B cell (primary cell): ENCODE data around the gene FIBP. TPM values are rescaled to one million over a fixed set of nuclear protein-coding genes. Genes with fewer than 3 reads are reported as not detected.

Experiments
- ATAC-seq: fragments of 200-7000 bp; cut with Tn5 transposase; one replicate; pipeline ENCODE4 v1.10.0; 2021; ENCODE audit warnings: low read depth, mild to moderate bottlenecking, moderate number of reproducible peaks, moderate library complexity
- CTCF ChIA-PET: fragments of 350-600 bp; sonication (Branson Sonifier 250); formaldehyde crosslinking; loops from one replicate; lab custom pipeline; 2021; ENCODE audit warnings: antibody characterized with exemption, inconsistent platforms; lab: Charles Lee
- POLR2A ChIA-PET: fragments of 350-600 bp; sonication (Branson Sonifier 250); formaldehyde crosslinking; loops from one replicate; lab custom pipeline; 2021; ENCODE audit warnings: antibody characterized with exemption; lab: Charles Lee
- DNase-seq: peaks from one replicate; pipeline ENCODE4 v3.0.0; 2013
- H2AFZ ChIP-seq: 2 replicates; pipeline ENCODE4 v1.6.1; 2012; ENCODE audit warnings: mild to moderate bottlenecking, low read depth, low read length; ENCODE audit not compliant: insufficient read depth, poor library complexity, severe bottlenecking
- H3K27ac ChIP-seq, 2 donors: 1 replicate in 1 of 2; 2 replicates in 1 of 2; pipeline ENCODE4 v1.5.1; 2012 to 2013; ENCODE audit warnings: low read length in 2 of 2, mild to moderate bottlenecking in 2 of 2, moderate library complexity in 1 of 2
- H3K27me3 ChIP-seq, 4 experiments: fragments of 200-600 bp in 1 of 4; sonication (generic) in 1 of 4; replicated peaks in 1 of 4; 1 replicate in 2 of 4; 2 replicates in 2 of 4; pipeline versions ENCODE4 v1.6.1 to v1.7.0; 2013 to 2016; ENCODE audit warnings: low read length in 3 of 4, mild to moderate bottlenecking in 2 of 4, mixed read lengths in 1 of 4, moderate library complexity in 1 of 4; ENCODE audit not compliant: insufficient read depth in 4 of 4, control insufficient read depth in 3 of 4; ENCODE audit errors: control extremely low read depth in 1 of 4
- H3K36me3 ChIP-seq, 2 experiments: replicated peaks in 1 of 2; 1 replicate in 1 of 2; 2 replicates in 1 of 2; pipeline versions ENCODE4 v1.6.1 to v1.7.1; 2013; ENCODE audit warnings: low read length in 1 of 2; ENCODE audit not compliant: insufficient read depth in 2 of 2, control insufficient read depth in 1 of 2; ENCODE audit errors: control extremely low read depth in 1 of 2, extremely low read depth in 1 of 2
- H3K4me1 ChIP-seq, 2 donors: fragments of 200-600 bp in 1 of 2; sonication (generic) in 1 of 2; 1 replicate in 1 of 2; 2 replicates in 1 of 2; pipeline versions ENCODE4 v1.5.1 to v1.6.1; 2013 to 2017; ENCODE audit warnings: low read length in 2 of 2; ENCODE audit not compliant: control insufficient read depth in 2 of 2, insufficient read depth in 2 of 2
- H3K4me2 ChIP-seq: replicated peaks from 2 replicates; pipeline ENCODE3; 2012; ENCODE audit warnings: mild to moderate bottlenecking, low read depth, low read length; ENCODE audit not compliant: poor library complexity, severe bottlenecking
- H3K4me3 ChIP-seq, 5 experiments: fragments of 200-600 bp in 1 of 5; sonication (generic) in 1 of 5; 1 replicate in 3 of 5; 2 replicates in 2 of 5; pipeline versions ENCODE4 v1.5.1 to v1.7.0; 2011 to 2016; ENCODE audit warnings: low read length in 4 of 5, mild to moderate bottlenecking in 4 of 5, low read depth in 2 of 5, control low read depth in 1 of 5, moderate library complexity in 1 of 5; ENCODE audit not compliant: insufficient read depth in 1 of 5; ENCODE audit errors: control extremely low read depth in 1 of 5, extremely low read depth in 1 of 5
- H3K79me2 ChIP-seq: fragments of 200-600 bp; sonication (generic); one replicate; pipeline ENCODE4 v1.6.0; 2016; ENCODE audit warnings: low read length; ENCODE audit not compliant: control insufficient read depth, insufficient read depth
- H3K9ac ChIP-seq: fragments of 200-600 bp; sonication (generic); 2 replicates; pipeline ENCODE4 v1.6.1; 2017; ENCODE audit warnings: mild to moderate bottlenecking, low read length, moderate library complexity
- H3K9me3 ChIP-seq, 3 donors: one replicate each; pipeline versions ENCODE4 v1.6.1 to v1.7.1; 2013; ENCODE audit warnings: low read length in 2 of 3; ENCODE audit not compliant: control insufficient read depth in 2 of 3, insufficient read depth in 1 of 3; ENCODE audit errors: control extremely low read depth in 1 of 3
- H4K20me1 ChIP-seq: 2 replicates; pipeline ENCODE4 v1.6.0; 2012; ENCODE audit warnings: mild to moderate bottlenecking, low read length; ENCODE audit not compliant: insufficient read depth, control insufficient read depth, poor library complexity, severe bottlenecking
- H3K27ac Mint-ChIP-seq: one replicate; pipeline ENCODE4 v1.8.0; 2021; ENCODE audit warnings: mixed read lengths
- H3K27me3 Mint-ChIP-seq: one replicate; pipeline ENCODE4 v1.8.0; 2021; ENCODE audit warnings: mixed read lengths
- H3K4me1 Mint-ChIP-seq: one replicate; pipeline ENCODE4 v1.8.0; 2021; ENCODE audit warnings: mixed read lengths
- H3K4me3 Mint-ChIP-seq: one replicate; pipeline ENCODE4 v1.8.0; 2021; ENCODE audit warnings: mixed read lengths
- H3K9me3 Mint-ChIP-seq: one replicate; pipeline ENCODE4 v1.8.0; 2022; ENCODE audit warnings: mixed read lengths; ENCODE audit not compliant: insufficient read depth
- CTCF ChIP-seq: fragments of 200-600 bp; IDR thresholded peaks from one replicate; pipeline ENCODE4 v1.8.0; 2022; ENCODE audit warnings: antibody characterized with exemption, mild to moderate bottlenecking
- EZH2 ChIP-seq: IDR thresholded peaks from 2 replicates; pipeline ENCODE4 v1.6.1; 2012; ENCODE audit warnings: borderline replicate concordance, low read depth, mild to moderate bottlenecking, moderate library complexity, low read length; ENCODE audit not compliant: insufficient read depth, poor library complexity, severe bottlenecking
- WGBS: methylation state at CpG from one replicate; pipeline ENCODE4 v1.1.5; 2013; ENCODE audit warnings: missing lambda C conversion rate; ENCODE audit not compliant: insufficient coverage; 5-methylcytosine and 5-hydroxymethylcytosine counted together
- intact Hi-C: fragments of 100-400 bp; cut with micrococcal nuclease; formaldehyde crosslinking; loops from one replicate; pipeline ENCODE4 v1.10.0; 2022
- polyA plus RNA-seq: library from polyadenylated mRNA; depleted of rRNA; stranded (reverse); fragments of >200 nt; gene quantifications from 2 replicates; pipeline ENCODE4 v1.2.3, GENCODE V29; 2012
- total RNA-seq, 2 donors: library from RNA; stranded (reverse); fragments of 120-200 nt in 1 of 2; gene quantifications; 1 replicate in 1 of 2; 2 replicates in 1 of 2; pipeline versions ENCODE4 v1.2.3 to v1.2.4, GENCODE V29; 2013 to 2022

FIBP gene
- total and polyA plus RNA-seq, 2 donors (not counting 1 experiment from before 2014, with no cell fraction given): 63.4 to 128 TPM

- Histone ChIP-seq H3K4me3 (no peak overlapping the region), H2AFZ (no peak overlapping the region), H3K79me2 (no peaks in the 10 kb centered on the region), H3K27ac (no peak overlapping the region), H3K27me3 (no peaks in the 10 kb centered on the region), H3K4me1 (peaks cover 10 to 29% of the 10 kb centered on the region in 2 donors), H3K9me3 (no peaks in the 10 kb centered on the region), H4K20me1 (no peaks in the 10 kb centered on the region), H3K4me2 (no peak overlapping the region), H3K9ac (no peak overlapping the region), H3K36me3 (peaks cover 0 to 4% of the 10 kb centered on the region in 2 experiments)
- 55% methylated on average over 16 of the region's 24 CpGs for WGBS
- no peak for DNase-seq
- no peak for ATAC-seq
- Mint-ChIP-seq H3K4me3 (peak overlapping the region; percentile 53), H3K4me1 (peaks cover 29% of the 10 kb centered on the region), H3K27me3 (peaks cover 5% of the 10 kb centered on the region), H3K9me3 (no peaks in the 10 kb centered on the region), H3K27ac (peak overlapping the region; percentile 11)
- ChIA-PET POLR2A (interaction anchor here (0.8 to 3.6 kb wide), 4 partner anchors 10 to 231 kb away, joined by 3 to 24 read pairs (median 12); partner anchors contain the start of genes FIBP and MUS81), CTCF (interaction anchor here (0.5 to 7.0 kb wide), 4 partner anchors 11 to 157 kb away, joined by 3 to 71 read pairs (median 34); partner anchors contain the start of genes CCDC85B, CFL1, FIBP and MUS81)
- intact Hi-C loops: loop anchor here (5.0 kb wide), 1 partner anchor 181 kb away; the partner anchor contains the start of gene SF3B2
- TF ChIP-seq CTCF: no peak
- TF ChIP-seq EZH2: no peak
Measured at GRCh38 chr11:65870706-65871681, 17.3 kb downstream of the FIBP start.
